ENCODE measurements around the gene RNASEH2A.

DNA sequence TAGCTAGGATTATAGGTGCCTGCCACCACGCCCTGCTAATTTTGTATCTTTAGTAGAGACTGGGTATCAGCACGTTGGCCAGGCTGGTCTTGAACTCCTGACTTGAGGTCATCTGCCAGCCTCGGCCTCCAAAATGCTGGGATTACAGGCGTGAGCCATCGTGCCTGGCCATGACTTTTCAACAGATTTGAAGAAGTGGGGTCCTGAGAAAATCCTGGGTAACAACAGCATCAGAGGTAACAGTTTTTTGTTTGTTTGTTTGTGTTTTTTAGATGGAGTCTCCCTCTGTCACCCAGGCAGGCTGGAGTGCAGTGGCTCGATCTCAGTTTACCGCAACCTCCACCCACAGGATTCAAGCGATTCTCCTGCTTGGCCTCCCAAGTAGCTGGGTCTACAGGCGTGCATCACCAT, 11.4 kb upstream of the RNASEH2A start:
- TF ChIP-seq, protein P1, sequence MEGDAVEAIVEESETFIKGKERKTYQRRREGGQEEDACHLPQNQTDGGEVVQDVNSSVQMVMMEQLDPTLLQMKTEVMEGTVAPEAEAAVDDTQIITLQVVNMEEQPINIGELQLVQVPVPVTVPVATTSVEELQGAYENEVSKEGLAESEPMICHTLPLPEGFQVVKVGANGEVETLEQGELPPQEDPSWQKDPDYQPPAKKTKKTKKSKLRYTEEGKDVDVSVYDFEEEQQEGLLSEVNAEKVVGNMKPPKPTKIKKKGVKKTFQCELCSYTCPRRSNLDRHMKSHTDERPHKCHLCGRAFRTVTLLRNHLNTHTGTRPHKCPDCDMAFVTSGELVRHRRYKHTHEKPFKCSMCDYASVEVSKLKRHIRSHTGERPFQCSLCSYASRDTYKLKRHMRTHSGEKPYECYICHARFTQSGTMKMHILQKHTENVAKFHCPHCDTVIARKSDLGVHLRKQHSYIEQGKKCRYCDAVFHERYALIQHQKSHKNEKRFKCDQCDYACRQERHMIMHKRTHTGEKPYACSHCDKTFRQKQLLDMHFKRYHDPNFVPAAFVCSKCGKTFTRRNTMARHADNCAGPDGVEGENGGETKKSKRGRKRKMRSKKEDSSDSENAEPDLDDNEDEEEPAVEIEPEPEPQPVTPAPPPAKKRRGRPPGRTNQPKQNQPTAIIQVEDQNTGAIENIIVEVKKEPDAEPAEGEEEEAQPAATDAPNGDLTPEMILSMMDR (IDR thresholded peaks at IDR 0.05): no peak
- no peak for TF ChIP-seq ZFX (IDR thresholded peaks at IDR 0.05; ENCODE audit: borderline replicate concordance)
